ENCODE data around the gene SYNC. TPM values are rescaled to one million over a fixed set of nuclear protein-coding genes. Genes with fewer than 3 reads are reported as not detected.
"Not testable (repeated sequence)": the region's sequence is repeated elsewhere in the genome, so short reads cannot be mapped to it uniquely, and the experiment has no call there.

The SYNC gene
- total RNA-seq, 1 experiment from 2014 or later: 1.9 TPM

GRCh38 chr1:32647308-32648134 lies 55.0 kb downstream of the SYNC start:
- POLR2A ChIA-PET: interaction anchor here (1.4 kb wide), 1 partner anchor 11 kb away, joined by 4 read pairs; no protein-coding TSS in a partner anchor
- H3K27ac Mint-ChIP-seq (ENCODE audit: low read depth, unreplicated experiment): no peak overlapping the region
- H3K9me3 Mint-ChIP-seq (ENCODE audit: unreplicated experiment): no peaks in the 10 kb centered on the region

GRCh38 chr1:32644426-32644825 lies 58.1 kb downstream of the SYNC start:
- Mint-ChIP-seq H3K4me1 (ENCODE audit: insufficient read depth, unreplicated experiment) (peaks cover 5% of the 10 kb centered on the region), H3K27me3 (ENCODE audit: insufficient read depth, unreplicated experiment) (no peaks in the 10 kb centered on the region), H3K27ac (ENCODE audit: low read depth, unreplicated experiment) (no peak overlapping the region), H3K9me3 (ENCODE audit: unreplicated experiment) (no peaks in the 10 kb centered on the region), H3K36me3 (ENCODE audit: insufficient read depth, unreplicated experiment) (peaks cover 19% of the 10 kb centered on the region), H3K4me3 (ENCODE audit: unreplicated experiment) (no peak overlapping the region)
- POLR2A ChIA-PET: interaction anchor here (0.7 kb wide), 1 partner anchor 32 kb away, joined by 3 read pairs; no protein-coding TSS in a partner anchor
- no TSS peak for BruUV-seq (replicated peaks)
- intact Hi-C loops (cut with micrococcal nuclease): no loop called here
- CTCF ChIA-PET: interaction anchor here (0.6 kb wide), 2 partner anchors 50 to 200 kb away, joined by 3 to 4 read pairs; no protein-coding TSS in a partner anchor
- no peak for TF ChIP-seq CTCF (IDR thresholded peaks at IDR 0.05; ENCODE audit: unreplicated experiment)
- DNase-seq (ENCODE audit: unreplicated experiment): no peak

More at GRCh38 chr1:32647308-32648134, 55.0 kb downstream of the SYNC start:
- Mint-ChIP-seq H3K4me1 (ENCODE audit: insufficient read depth, unreplicated experiment) (peaks cover 5% of the 10 kb centered on the region), H3K4me3 (ENCODE audit: unreplicated experiment) (no peak overlapping the region), H3K36me3 (ENCODE audit: insufficient read depth, unreplicated experiment) (peaks cover 32% of the 10 kb centered on the region), H3K27me3 (ENCODE audit: insufficient read depth, unreplicated experiment) (no peaks in the 10 kb centered on the region)
- no peak for TF ChIP-seq CTCF (IDR thresholded peaks at IDR 0.05; ENCODE audit: unreplicated experiment)
- CTCF ChIA-PET: interaction anchor here (0.6 to 0.9 kb wide), 3 partner anchors 59 to 590 kb away, joined by 3 to 4 read pairs (median 3); no protein-coding TSS in a partner anchor
- DNase-seq (ENCODE audit: unreplicated experiment): no peak
- no TSS peak for BruUV-seq (replicated peaks)
- intact Hi-C loops (cut with micrococcal nuclease): no loop called here

- H3K4me3 Mint-ChIP-seq (ENCODE audit: unreplicated experiment); POLR2A ChIA-PET: not testable (repeated sequence)
Observed at GRCh38 chr1:32642292-32642827, 60.2 kb downstream of the SYNC start.

GRCh38 chr1:32639489-32640075 lies 63.0 kb downstream of the SYNC start:
- BruUV-seq (replicated peaks): no TSS peak
- H3K27me3 Mint-ChIP-seq (ENCODE audit: insufficient read depth, unreplicated experiment): no peaks in the 10 kb centered on the region
- CTCF ChIA-PET: no interaction called here
- POLR2A ChIA-PET: interaction anchor here (0.6 to 1.7 kb wide), 3 partner anchors 12 to 245 kb away, joined by 3 to 5 read pairs (median 3); partner anchors contain the start of genes BSDC1 and RBBP4
- no peaks in the 10 kb centered on the region for H3K9me3 Mint-ChIP-seq (ENCODE audit: unreplicated experiment)
- H3K4me3 Mint-ChIP-seq (ENCODE audit: unreplicated experiment): no peak overlapping the region
- TF ChIP-seq CTCF (IDR thresholded peaks at IDR 0.05; ENCODE audit: unreplicated experiment): no peak
- H3K4me1 Mint-ChIP-seq (ENCODE audit: insufficient read depth, unreplicated experiment): peaks cover 11% of the 10 kb centered on the region
- no peak for DNase-seq (ENCODE audit: unreplicated experiment)
- intact Hi-C loops (cut with micrococcal nuclease): no loop called here
- H3K36me3 Mint-ChIP-seq (ENCODE audit: insufficient read depth, unreplicated experiment): peaks cover 4% of the 10 kb centered on the region
- H3K27ac Mint-ChIP-seq (ENCODE audit: low read depth, unreplicated experiment): no peak overlapping the region

More at GRCh38 chr1:32642292-32642827, 60.2 kb downstream of the SYNC start:
- BruUV-seq (replicated peaks); H3K27ac Mint-ChIP-seq (ENCODE audit: low read depth, unreplicated experiment); H3K4me1 Mint-ChIP-seq (ENCODE audit: insufficient read depth, unreplicated experiment); H3K27me3 Mint-ChIP-seq (ENCODE audit: insufficient read depth, unreplicated experiment); DNase-seq (ENCODE audit: unreplicated experiment); H3K9me3 Mint-ChIP-seq (ENCODE audit: unreplicated experiment); intact Hi-C loops (cut with micrococcal nuclease): not testable (repeated sequence)
- H3K36me3 Mint-ChIP-seq (ENCODE audit: insufficient read depth, unreplicated experiment): peaks cover 15% of the 10 kb centered on the region
- CTCF ChIA-PET: interaction anchor here (0.6 to 1.0 kb wide), 2 partner anchors 23 to 241 kb away, joined by 3 to 5 read pairs; no protein-coding TSS in a partner anchor

Measured in MCF 10A (cell line).